ENCODE data around the gene TBC1D24.
"Not testable (repeated sequence)": the region's sequence is repeated elsewhere in the genome, so short reads cannot be mapped to it uniquely, and the experiment has no call there.

GRCh38 chr16:2533142-2533755, 58.3 kb downstream of the TBC1D24 start:
- not testable (repeated sequence) for TF ChIP-seq ZFP3, ZFP30, GLIS3, ZNF70 (CRISPR knock-in tag; IDR thresholded peaks at IDR 0.05)

Measured in SK-N-SH treated with all-trans-retinoic acid at 6 μM for 48 hours (cell line).